GM04504 (cell line): ENCODE results near the gene SVEP1.
"Not testable (repeated sequence)": the region's sequence is repeated elsewhere in the genome, so short reads cannot be mapped to it uniquely, and the experiment has no call there.

ENCODE experiments used
- DNase-seq: peaks from one replicate; pipeline ENCODE4 v3.0.0-alpha.2; 2012; ENCODE audit warnings: low read depth

Gene SVEP1

DNA sequence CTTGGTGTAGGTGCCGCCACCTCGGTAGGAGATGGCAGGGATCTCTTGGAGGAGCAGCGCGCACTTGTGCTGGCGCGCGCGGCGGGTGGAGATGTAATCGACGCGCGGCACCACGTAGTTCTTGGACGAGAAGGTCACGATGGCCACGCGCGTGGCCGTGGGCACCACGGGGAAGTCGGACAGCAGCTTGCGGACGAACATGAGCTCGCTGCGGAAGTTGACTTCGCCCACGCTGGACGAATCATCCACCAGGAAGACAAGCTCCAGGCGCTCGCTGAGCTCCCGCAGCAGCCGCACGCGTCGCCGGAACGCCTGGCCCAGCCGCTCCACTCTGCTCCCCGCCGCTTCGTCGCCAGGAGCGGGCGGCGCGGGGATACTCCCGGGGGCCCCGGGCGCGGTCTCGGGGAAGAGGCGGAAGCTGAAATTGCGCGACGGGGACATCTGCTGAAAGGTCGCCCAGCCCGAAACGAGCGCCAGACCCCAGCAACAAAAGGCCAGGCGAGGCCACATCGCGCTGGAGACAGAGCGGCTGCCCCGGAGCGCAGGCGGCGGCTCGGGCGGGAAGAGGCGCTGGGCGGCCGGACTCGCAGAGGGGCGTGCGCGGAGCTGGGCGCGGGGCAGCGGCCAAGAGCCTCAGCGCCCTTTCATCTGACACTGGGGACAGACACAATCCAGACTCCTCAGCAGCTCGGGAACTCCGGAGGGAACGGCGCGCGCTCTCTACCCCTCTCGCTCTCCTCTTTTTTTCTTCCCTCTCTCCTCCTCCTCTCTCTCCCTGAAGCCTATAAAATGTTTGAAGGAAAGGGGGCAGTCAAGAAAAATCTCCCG, at the start of gene SVEP1:
Gene SVEP1, minus strand, starts transcription at position 708 of the 828 bp plus-strand sequence. Its CDS starts 198 bp downstream, at position 510.
- no peak for DNase-seq

GRCh38 chr9:110626101-110626829, 46.7 kb upstream of the SVEP1 start:
- peak; percentile 76 for DNase-seq

DNA sequence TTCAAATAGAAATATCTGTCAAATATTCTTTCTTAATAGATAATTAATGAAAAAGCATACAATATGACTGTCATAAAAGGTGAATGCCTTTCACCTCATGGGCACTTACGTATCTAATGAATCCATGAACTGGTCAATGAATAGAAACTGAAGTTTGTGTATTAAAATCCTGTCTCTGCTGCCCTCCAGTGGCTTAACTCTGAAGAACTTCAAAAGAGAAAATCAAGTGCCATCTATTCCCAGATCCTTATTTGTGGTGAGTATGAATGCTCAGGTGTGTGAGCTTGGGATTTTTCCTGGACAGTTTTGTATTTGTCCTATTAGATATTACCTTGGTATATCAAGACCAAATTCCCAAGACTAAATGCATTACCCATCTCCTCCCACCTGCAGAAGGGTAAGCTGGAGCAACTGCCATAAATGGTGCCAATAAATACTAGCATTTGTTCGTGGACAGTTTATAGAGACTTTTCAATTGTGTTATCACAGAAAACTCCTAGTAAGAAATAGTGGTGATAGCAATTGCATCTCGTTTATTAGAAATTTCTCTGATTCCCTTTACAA, 44.0 kb upstream of the SVEP1 start:
- peak; percentile 35 for DNase-seq

DNA sequence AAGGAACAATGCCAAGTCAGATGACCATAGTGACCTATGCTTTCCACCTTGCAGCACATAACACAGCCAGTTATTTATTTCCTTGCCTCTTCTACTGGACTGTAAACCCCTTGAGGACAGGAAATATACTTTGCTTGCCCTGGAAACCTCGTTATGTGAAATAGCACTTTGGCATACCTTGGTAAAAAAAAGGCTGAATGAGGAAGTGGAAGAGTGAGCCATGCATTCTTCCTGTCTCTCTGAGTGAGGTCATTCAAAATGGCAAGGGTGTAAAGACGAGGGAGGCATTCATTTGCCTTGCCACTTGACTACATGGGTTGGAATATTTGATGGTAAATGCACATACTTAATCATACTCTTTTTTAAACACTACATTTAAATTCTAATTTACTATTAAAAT, 42.8 kb upstream of the SVEP1 start:
- no peak for DNase-seq

GRCh38 chr9:110620726-110621125, 41.2 kb upstream of the SVEP1 start:
- DNase-seq: no peak

DNA sequence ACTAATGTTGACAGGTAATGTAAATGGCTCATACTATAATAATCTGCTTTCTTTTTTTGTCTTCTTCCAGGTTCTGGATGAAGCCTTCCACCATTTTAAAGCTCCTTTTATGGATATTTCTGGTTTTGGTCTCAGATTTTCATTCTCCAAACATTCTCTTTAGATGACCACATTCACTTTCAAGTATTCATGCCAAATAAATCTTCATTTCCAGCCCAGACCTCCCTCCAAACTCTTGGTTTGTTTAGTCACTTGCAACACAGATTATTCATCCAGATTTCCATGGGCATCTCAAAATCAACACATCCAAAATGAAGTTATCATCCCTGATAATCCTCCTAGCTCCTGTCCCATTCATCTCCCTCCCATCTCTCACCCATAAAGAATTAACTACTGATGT, 40.3 kb upstream of the SVEP1 start:
- no peak for DNase-seq

DNA sequence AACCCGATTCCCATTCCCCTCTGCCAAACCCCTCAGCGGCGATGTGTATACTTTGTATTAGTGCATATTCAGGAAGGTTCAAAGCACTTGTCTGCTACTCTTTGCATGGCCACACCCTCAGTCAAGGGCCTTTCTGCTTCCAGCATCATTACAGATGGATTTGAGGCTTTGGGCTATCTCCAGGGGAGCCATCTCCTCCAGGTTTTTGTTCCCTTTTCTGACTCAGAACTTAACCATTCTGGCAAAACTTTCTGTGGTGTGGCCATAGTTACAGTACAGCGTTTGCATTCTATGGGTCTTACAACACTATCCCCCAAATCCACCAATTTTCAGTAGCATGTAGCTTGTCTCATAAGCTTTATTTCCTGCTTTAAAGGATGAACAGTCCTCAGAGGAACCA, 36.0 kb upstream of the SVEP1 start:
- peak; percentile 34 for DNase-seq

DNA sequence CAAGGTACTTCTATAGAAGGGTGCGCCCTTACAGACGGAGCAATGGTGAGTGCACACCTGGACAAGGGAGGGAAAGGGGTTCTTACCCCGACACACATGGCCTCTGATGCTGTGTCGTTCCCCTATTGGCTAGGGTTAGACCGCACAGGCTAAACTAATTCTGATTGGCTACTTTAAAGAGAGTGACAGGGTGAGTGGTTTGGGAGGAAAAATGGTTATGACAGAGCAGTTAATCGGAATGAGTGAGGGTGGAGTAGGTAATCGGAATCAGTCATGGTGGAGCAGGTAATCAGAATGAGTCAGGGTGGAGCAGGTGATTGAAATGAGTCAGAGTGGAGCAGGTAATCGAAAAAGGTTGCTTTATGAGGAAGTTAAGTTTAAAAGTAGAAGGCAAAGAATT, 35.0 kb upstream of the SVEP1 start:
- DNase-seq: not testable (repeated sequence)

DNA sequence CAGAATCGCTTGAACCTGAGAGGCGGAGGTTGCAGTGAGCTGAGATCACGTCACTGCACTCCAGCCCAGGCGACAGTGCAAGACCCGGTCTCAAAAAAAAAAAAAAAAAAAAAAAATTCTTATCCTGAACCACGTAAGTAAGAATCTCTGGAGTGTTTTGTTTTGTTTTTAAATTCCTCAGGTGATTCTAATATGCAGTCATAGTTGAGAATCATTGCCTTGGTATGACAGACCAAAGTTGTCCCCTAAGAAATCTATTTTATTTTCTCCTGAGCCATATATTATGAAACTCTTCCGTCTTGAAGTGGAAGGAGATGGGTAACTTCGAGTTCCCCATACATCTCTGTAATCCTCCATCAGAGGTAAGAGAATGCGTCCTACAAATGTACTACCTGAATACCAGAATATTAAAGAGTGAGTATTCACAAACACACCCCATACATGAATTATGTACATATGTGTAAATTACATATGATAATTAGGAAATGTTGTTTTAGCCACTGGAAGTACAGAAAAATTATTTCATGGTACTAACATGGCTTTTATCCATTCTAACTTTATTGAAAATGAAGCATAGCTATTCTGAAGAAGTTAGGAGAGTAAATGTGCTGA, 26.7 kb upstream of the SVEP1 start:
- DNase-seq: no peak

GRCh38 chr9:110605565-110605964, 26.0 kb upstream of the SVEP1 start:
- DNase-seq: no peak

- DNase-seq: no peak
These were observed 24.6 kb upstream of the SVEP1 start for GRCh38 chr9:110604171-110604601.

GRCh38 chr9:110602281-110602680, 22.7 kb upstream of the SVEP1 start:
- no peak for DNase-seq

GRCh38 chr9:110601098-110601497, 21.6 kb upstream of the SVEP1 start:
- no peak for DNase-seq

- no peak for DNase-seq
These were observed 19.9 kb upstream of the SVEP1 start for GRCh38 chr9:110599468-110599867.

- DNase-seq: no peak
These were observed 12.7 kb upstream of the SVEP1 start for GRCh38 chr9:110592044-110592830.

- no peak for DNase-seq
These were observed 12.0 kb upstream of the SVEP1 start for GRCh38 chr9:110591526-110591925.

GRCh38 chr9:110590816-110591215, 11.3 kb upstream of the SVEP1 start:
- DNase-seq: no peak

DNA sequence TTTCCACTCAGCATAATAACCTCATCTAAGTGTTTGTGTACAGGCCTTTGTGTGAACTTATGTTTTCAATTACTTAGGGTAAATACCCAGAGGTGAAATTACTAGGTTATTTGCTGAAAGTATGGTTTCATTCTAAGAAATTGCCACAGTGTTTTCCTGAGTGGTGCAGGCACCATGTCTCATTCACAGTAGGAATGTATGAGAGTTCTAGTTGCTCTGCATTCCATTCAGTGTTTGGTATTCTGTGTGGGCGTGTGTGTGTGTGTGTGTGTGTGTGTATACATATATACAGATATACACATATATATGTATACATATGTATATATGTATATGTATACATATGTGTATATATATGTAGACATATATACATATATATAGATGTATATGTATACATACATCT, 8.8 kb upstream of the SVEP1 start:
- no peak for DNase-seq

DNA sequence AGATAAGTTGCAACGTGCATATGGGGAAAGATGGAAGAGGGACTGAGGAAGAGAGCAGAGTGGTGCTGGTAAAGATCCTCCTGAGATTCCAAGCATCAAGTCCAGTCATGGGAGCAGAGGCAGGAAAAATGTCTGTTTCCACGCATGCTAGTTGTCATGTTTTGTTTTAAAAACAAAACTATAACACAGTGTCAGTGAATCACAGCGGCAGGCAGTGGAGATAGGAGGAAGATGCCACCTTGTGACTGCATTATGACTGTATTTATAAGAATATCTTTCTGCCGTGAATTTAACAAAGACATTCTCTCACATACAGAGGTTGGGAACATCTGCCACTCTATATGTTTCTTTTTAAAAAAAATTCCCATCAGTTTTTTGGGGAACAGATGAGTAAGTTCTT, 3.7 kb upstream of the SVEP1 start:
- no peak for DNase-seq

DNA sequence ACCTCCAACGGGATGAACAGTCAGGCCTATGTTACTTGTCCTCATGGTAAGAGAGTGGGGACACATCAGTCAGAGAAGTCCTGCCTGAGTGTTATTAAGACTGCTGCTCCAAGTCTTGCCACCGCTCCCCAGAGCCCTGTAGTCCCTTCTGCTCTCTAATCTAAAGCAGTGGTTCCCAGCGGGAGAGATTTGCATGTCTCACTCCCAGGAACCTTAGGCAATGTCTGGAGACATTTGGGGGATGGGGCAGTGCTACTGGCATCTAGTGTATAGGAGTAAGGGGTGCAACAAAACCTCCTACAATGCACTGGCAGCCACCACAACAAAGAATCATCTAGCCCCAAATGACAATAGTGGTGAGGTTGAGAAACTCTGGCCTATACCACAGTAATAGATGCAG, 2.6 kb upstream of the SVEP1 start:
- DNase-seq: no peak

DNA sequence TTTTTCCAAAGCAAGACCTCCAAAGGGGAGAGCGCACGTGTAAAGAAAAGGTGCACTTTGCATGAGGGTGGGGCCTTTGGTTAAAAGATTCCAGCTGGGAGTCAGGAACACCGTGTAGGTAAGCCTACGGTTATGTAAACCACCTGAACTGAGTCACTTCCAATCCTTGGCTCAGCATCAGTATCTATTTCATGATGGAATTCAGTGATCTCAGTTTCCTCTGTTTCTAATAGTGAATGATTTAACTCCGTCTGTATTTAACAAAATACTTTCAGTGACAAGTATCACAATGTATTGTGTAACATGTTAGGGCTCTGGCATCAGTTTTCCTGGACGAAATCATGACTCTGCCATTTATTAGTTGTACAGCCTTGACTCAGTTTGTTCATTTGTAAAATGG, 1.3 kb upstream of the SVEP1 start:
- DNase-seq: no peak

DNA sequence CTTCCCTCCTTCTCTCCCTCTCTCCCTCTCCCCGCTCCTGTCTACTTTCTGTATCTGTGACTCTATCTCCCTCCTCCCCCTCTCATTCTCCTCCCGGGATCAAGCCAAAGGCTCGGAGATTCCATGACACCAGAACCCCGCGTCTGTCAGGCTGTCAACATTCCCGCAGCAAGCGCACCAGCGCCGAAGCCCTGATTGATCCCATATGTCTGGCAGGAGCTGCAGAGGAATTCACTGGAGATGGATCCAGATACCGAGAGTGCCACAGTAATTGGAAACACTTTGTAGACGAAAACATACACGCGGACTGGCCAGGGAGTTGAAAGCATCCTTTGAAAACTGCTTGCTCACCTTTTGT, 300 bp upstream of the SVEP1 start:
- DNase-seq: peak; percentile 67
